ENCODE measurements around the gene URM1.

DNA sequence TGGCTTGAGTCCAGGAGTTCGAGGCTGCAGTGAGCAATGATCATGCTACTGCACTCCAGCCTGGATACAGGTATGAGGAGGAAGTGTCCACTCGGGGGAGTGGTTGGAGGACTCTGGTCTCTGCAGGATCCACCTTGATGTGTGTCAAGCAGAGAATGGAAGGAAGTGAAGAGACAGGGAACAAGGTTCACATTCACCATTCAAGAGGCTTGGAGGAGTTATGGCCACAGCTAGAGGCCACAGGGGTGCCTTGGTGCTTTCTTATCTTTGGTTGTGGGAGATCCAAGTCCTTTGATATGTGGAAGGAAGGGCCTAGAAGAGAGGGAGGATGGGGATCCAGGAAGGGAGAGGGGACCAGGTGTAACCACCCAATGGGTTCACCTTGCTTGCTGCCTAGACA is 44.1 kb downstream of the URM1 start:
- TF ChIP-seq, protein P1, sequence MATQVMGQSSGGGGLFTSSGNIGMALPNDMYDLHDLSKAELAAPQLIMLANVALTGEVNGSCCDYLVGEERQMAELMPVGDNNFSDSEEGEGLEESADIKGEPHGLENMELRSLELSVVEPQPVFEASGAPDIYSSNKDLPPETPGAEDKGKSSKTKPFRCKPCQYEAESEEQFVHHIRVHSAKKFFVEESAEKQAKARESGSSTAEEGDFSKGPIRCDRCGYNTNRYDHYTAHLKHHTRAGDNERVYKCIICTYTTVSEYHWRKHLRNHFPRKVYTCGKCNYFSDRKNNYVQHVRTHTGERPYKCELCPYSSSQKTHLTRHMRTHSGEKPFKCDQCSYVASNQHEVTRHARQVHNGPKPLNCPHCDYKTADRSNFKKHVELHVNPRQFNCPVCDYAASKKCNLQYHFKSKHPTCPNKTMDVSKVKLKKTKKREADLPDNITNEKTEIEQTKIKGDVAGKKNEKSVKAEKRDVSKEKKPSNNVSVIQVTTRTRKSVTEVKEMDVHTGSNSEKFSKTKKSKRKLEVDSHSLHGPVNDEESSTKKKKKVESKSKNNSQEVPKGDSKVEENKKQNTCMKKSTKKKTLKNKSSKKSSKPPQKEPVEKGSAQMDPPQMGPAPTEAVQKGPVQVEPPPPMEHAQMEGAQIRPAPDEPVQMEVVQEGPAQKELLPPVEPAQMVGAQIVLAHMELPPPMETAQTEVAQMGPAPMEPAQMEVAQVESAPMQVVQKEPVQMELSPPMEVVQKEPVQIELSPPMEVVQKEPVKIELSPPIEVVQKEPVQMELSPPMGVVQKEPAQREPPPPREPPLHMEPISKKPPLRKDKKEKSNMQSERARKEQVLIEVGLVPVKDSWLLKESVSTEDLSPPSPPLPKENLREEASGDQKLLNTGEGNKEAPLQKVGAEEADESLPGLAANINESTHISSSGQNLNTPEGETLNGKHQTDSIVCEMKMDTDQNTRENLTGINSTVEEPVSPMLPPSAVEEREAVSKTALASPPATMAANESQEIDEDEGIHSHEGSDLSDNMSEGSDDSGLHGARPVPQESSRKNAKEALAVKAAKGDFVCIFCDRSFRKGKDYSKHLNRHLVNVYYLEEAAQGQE (IDR thresholded peaks at IDR 0.05; ENCODE audit: insufficient read depth in 1 of 2, low read depth in 2 of 2, low read length in 2 of 2) = no peak
- TF ChIP-seq TAF1 (IDR thresholded peaks at IDR 0.05; ENCODE audit: borderline replicate concordance, insufficient read depth, low read length) = no peak

All from PFSK-1 (cell line).